Activated naive CD8-positive, alpha-beta T cell treated with anti-CD3 and anti-CD28 coated beads, Interleukin-2, amount 10 ng/mL, durations not matched to agents 7 days and 5 days (primary cell): ENCODE data around the gene WWOX. TPM values are rescaled to one million over a fixed set of nuclear protein-coding genes. Genes with fewer than 3 reads are reported as not detected.

Experiments
- ATAC-seq: fragments of 150-1000 bp; cut with Tn5 transposase; one replicate; pipeline ENCODE4 v1.10.0; 2021; ENCODE audit warnings: low read depth, moderate library complexity
- POLR2A ChIA-PET: fragments of 350-600 bp; sonication (Branson Sonifier 250); formaldehyde crosslinking; loops from one replicate; lab custom pipeline; 2021; ENCODE audit warnings: antibody characterized with exemption; lab: Charles Lee
- DNase-seq: peaks from one replicate; pipeline ENCODE4 v3.0.0; 2021
- H3K27ac Mint-ChIP-seq: one replicate; pipeline ENCODE4 v1.8.0; 2022; ENCODE audit warnings: mild to moderate bottlenecking, mixed read lengths
- H3K27me3 Mint-ChIP-seq: one replicate; pipeline ENCODE4 v1.8.0; 2022; ENCODE audit warnings: mild to moderate bottlenecking, moderate library complexity, mixed read lengths
- H3K36me3 Mint-ChIP-seq: one replicate; pipeline ENCODE4 v1.8.0; 2021; ENCODE audit warnings: mild to moderate bottlenecking, mixed read lengths
- H3K4me1 Mint-ChIP-seq: one replicate; pipeline ENCODE4 v1.8.0; 2021; ENCODE audit warnings: mixed read lengths
- H3K4me3 Mint-ChIP-seq: one replicate; pipeline ENCODE4 v1.8.0; 2022; ENCODE audit warnings: mild to moderate bottlenecking, moderate library complexity, mixed read lengths
- H3K9me3 Mint-ChIP-seq: one replicate; pipeline ENCODE4 v1.8.0; 2021; ENCODE audit warnings: mixed read lengths
- total RNA-seq, 2 experiments: library from RNA; stranded (reverse); gene quantifications; one replicate each; pipeline ENCODE4 v1.2.3, GENCODE V29; 2021

The WWOX gene
- total RNA-seq, 2 experiments from 2014 or later: 26.8 to 27.7 TPM

GRCh38 chr16:78969721-78970120 lies 870.3 kb downstream of the WWOX start:
- POLR2A ChIA-PET: no interaction called here
- Mint-ChIP-seq H3K27me3 (no peaks in the 10 kb centered on the region), H3K4me3 (no peak overlapping the region), H3K4me1 (no peaks in the 10 kb centered on the region), H3K27ac (no peak overlapping the region), H3K9me3 (peaks cover 4% of the 10 kb centered on the region), H3K36me3 (no peaks in the 10 kb centered on the region)
- ATAC-seq (no peak), DNase-seq (no peak)

GRCh38 chr16:78970650-78971049 lies 871.2 kb downstream of the WWOX start:
- no peak overlapping the region for H3K4me3 Mint-ChIP-seq
- H3K4me1 Mint-ChIP-seq: no peaks in the 10 kb centered on the region
- DNase-seq (no peak), ATAC-seq (no peak)
- no peaks in the 10 kb centered on the region for H3K27me3 Mint-ChIP-seq
- POLR2A ChIA-PET: no interaction called here
- no peak overlapping the region for H3K27ac Mint-ChIP-seq
- H3K36me3 Mint-ChIP-seq: no peaks in the 10 kb centered on the region
- peaks cover 2% of the 10 kb centered on the region for H3K9me3 Mint-ChIP-seq

GRCh38 chr16:78972006-78972405 lies 872.6 kb downstream of the WWOX start:
- no peaks in the 10 kb centered on the region for H3K27me3 Mint-ChIP-seq
- H3K27ac Mint-ChIP-seq: no peak overlapping the region
- no peaks in the 10 kb centered on the region for H3K9me3 Mint-ChIP-seq
- H3K4me1 Mint-ChIP-seq: no peaks in the 10 kb centered on the region
- POLR2A ChIA-PET: no interaction called here
- H3K4me3 Mint-ChIP-seq: no peak overlapping the region
- H3K36me3 Mint-ChIP-seq: no peaks in the 10 kb centered on the region
- ATAC-seq (no peak), DNase-seq (no peak)

DNA sequence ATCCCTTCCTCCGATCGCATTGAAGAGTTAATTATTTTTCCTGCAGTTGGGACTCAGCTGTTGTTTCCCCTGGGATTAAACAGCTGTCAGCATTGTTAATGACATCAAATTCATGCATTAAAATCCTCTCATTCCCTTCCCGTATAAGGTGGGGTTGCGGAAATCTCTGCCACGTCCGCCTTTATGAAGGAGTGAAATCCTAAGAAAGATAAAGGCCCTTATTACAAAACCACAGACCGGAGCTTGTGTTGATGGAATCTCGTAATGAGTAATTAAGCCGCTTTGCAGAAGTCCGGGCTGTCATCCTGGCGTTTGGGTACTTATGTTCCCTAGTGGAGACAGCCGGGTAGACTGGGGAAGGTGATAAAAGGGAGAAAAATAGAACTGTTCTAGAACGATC lies 873.5 kb downstream of the WWOX start:
- POLR2A ChIA-PET: no interaction called here
- ATAC-seq (no peak), DNase-seq (no peak)
- H3K27ac Mint-ChIP-seq: no peak overlapping the region
- H3K9me3 Mint-ChIP-seq: no peaks in the 10 kb centered on the region
- no peaks in the 10 kb centered on the region for H3K27me3 Mint-ChIP-seq
- H3K36me3 Mint-ChIP-seq: no peaks in the 10 kb centered on the region
- H3K4me3 Mint-ChIP-seq: no peak overlapping the region
- H3K4me1 Mint-ChIP-seq: no peaks in the 10 kb centered on the region

DNA sequence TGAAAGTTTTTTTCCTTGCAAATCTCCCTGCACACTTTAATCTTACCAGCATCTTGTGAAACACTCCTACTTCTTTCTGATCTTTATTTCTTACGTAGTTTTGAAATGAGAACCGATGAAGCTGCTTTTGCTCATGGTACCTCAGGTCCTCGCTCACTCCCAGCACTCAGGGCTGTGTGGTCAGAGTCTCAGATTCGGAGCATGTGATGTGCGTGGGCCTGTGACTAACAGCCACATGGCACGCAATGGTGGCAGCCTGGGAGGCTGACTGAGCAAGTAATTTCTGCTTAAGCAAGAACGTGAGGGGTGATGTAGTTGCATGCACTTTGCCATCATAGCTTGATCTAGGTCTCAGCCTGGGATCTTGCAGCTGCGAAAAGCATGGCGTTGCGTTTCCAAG lies 876.8 kb downstream of the WWOX start:
- no peak for ATAC-seq
- Mint-ChIP-seq H3K27ac (no peak overlapping the region), H3K27me3 (no peaks in the 10 kb centered on the region)

GRCh38 chr16:78980825-78981224 lies 881.4 kb downstream of the WWOX start:
- ATAC-seq: no peak
- Mint-ChIP-seq H3K9me3 (peaks cover 2% of the 10 kb centered on the region), H3K27me3 (no peaks in the 10 kb centered on the region), H3K36me3 (no peaks in the 10 kb centered on the region), H3K4me1 (no peaks in the 10 kb centered on the region), H3K27ac (no peak overlapping the region), H3K4me3 (no peak overlapping the region)
- DNase-seq: no peak
- POLR2A ChIA-PET: no interaction called here

More for the DNA sequence above, 876.8 kb downstream of the WWOX start:
- Mint-ChIP-seq H3K9me3 (peaks cover 2% of the 10 kb centered on the region), H3K4me3 (no peak overlapping the region), H3K4me1 (no peaks in the 10 kb centered on the region), H3K36me3 (no peaks in the 10 kb centered on the region)
- POLR2A ChIA-PET: no interaction called here
- no peak for DNase-seq

DNA sequence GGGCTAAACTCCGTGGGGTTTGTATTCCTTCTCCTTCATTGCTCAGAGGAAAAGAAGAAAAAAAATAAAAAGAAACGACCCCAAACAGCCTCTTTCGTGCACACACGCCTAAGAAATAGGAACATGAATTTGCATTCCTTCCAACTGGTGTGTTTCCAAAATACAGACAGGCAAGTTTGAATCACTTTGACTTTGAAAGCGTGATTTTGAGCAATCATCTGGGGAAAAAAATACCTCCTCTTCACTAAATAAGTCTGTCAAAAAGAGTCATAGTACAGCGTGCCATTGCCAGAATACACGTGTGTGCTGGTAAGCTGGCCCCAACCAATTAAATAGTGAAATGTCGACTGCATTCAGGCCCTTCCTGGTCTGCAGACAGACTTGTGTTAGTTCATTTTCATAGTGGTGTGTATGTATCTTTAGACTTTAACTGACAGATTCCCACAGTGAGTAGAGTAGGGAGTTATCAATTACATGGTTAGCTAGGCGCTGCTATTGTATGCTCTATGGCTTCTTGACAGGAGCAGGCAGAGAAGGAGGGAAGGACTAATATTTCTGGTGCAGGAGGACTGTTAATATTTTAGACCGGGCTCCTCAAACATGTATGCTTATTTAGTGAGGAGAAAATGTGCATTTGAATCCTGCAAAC lies 882.8 kb downstream of the WWOX start:
- no peaks in the 10 kb centered on the region for H3K27me3 Mint-ChIP-seq
- H3K27ac Mint-ChIP-seq: no peak overlapping the region
- no peaks in the 10 kb centered on the region for H3K36me3 Mint-ChIP-seq
- H3K9me3 Mint-ChIP-seq: peaks cover 2% of the 10 kb centered on the region
- no peaks in the 10 kb centered on the region for H3K4me1 Mint-ChIP-seq
- no peak for ATAC-seq
- POLR2A ChIA-PET: no interaction called here
- H3K4me3 Mint-ChIP-seq: no peak overlapping the region
- no peak for DNase-seq

DNA sequence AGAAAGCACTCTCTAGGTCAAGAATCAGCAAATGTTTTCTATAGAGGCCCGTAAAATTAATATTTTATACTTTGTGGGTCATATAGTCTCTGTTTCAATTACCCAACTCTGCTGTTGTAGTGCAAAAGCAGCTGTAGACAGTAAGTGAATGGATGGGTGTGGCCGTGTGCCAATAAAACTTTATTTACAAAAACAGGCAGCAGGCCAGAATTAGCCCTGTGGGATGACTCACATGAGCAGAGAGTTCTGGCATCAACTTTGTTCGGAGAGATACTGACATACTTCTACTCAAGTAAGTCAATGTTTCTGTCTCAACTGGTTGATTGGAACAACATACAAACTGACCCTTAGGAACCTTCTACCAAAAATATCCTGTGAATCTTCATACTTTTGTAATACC lies 884.9 kb downstream of the WWOX start:
- DNase-seq (no peak), ATAC-seq (no peak)
- no peaks in the 10 kb centered on the region for H3K27me3 Mint-ChIP-seq
- no peak overlapping the region for H3K27ac Mint-ChIP-seq
- no peaks in the 10 kb centered on the region for H3K4me1 Mint-ChIP-seq
- H3K4me3 Mint-ChIP-seq: no peak overlapping the region
- no peaks in the 10 kb centered on the region for H3K36me3 Mint-ChIP-seq
- POLR2A ChIA-PET: no interaction called here
- H3K9me3 Mint-ChIP-seq: peaks cover 1% of the 10 kb centered on the region

DNA sequence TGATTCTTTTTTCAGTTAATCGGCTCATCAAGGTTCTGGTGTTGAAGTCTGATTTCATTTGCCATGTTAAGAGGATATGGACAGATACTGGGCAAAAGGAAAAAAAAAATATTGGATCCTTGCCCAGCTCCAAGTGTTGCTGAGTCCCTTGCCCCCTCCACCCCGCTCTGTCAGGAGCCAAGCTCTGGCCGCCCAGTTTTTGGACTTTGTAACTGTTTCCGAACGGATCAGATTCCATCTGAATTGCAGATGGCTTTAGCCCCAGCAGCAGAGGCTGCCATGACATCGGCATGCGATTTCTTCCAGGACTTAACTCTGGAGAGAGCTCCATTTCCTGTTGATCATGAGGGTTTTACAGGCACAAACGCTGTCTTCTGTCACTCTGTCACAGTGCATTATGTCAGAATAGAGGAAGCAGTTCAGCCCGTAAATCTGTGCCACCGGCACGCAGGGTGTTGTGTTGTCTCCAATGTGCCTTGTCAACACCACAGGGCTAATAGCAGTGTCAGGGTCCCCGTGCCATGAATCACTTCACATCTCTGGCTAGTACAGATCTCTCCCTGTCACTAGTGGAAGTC lies 885.5 kb downstream of the WWOX start:
- POLR2A ChIA-PET: no interaction called here

DNA sequence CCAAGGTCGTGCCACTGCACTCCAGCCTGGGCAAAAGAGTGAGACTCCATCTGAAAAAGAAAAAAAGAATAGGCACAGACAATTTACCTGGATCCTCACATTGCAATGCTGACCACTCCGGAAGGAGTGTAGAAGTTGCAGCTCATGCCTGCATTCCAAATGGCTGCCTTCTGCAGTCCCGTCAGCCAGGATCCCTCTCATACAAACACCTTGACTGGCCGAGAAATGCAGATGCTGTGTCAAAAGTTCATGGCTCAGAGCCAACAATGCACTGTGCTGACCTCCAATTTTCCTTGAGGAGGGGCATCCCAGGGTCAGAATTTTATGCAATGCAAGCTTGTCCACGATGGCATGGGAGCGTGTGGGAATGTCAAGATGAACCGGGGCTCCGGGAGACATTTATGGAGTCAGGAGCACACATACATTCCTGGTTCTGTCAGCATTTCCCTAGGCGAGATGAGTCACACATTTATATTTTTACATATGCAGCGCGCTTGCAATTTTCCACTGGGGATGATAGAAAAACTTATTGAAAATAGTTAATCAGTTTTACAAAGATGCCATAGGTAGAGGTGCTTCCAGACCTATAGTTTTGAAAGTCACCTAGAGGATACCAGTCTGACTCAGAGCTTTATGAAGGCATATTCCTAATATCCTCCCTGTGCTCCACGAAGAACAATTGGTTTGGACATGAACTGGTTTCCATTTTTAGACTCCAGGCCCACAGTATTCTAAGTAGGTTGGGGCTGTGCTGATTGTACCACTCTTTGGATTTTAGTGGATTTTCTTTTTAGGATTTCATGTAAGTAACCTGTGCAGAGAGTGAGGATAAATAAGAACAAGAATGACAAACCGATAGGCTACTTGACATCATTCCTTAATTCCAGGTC lies 886.5 kb downstream of the WWOX start:
- DNase-seq: no peak
- POLR2A ChIA-PET: no interaction called here
- Mint-ChIP-seq H3K27ac (no peak overlapping the region), H3K4me3 (no peak overlapping the region), H3K4me1 (no peaks in the 10 kb centered on the region), H3K9me3 (no peaks in the 10 kb centered on the region), H3K36me3 (no peaks in the 10 kb centered on the region), H3K27me3 (no peaks in the 10 kb centered on the region)
- ATAC-seq: no peak

More for the DNA sequence above, 885.5 kb downstream of the WWOX start:
- no peaks in the 10 kb centered on the region for H3K27me3 Mint-ChIP-seq
- no peak overlapping the region for H3K27ac Mint-ChIP-seq
- DNase-seq: no peak
- no peaks in the 10 kb centered on the region for H3K9me3 Mint-ChIP-seq
- ATAC-seq: no peak
- H3K4me3 Mint-ChIP-seq: no peak overlapping the region
- no peaks in the 10 kb centered on the region for H3K4me1 Mint-ChIP-seq
- H3K36me3 Mint-ChIP-seq: no peaks in the 10 kb centered on the region

- H3K27me3 Mint-ChIP-seq: no peaks in the 10 kb centered on the region
- no peaks in the 10 kb centered on the region for H3K9me3 Mint-ChIP-seq
- H3K36me3 Mint-ChIP-seq: no peaks in the 10 kb centered on the region
- ATAC-seq (no peak), DNase-seq (no peak)
- no peak overlapping the region for H3K4me3 Mint-ChIP-seq
- H3K27ac Mint-ChIP-seq: no peak overlapping the region
- H3K4me1 Mint-ChIP-seq: no peaks in the 10 kb centered on the region
- POLR2A ChIA-PET: no interaction called here
These were observed 888.2 kb downstream of the WWOX start for GRCh38 chr16:78987666-78988065.

DNA sequence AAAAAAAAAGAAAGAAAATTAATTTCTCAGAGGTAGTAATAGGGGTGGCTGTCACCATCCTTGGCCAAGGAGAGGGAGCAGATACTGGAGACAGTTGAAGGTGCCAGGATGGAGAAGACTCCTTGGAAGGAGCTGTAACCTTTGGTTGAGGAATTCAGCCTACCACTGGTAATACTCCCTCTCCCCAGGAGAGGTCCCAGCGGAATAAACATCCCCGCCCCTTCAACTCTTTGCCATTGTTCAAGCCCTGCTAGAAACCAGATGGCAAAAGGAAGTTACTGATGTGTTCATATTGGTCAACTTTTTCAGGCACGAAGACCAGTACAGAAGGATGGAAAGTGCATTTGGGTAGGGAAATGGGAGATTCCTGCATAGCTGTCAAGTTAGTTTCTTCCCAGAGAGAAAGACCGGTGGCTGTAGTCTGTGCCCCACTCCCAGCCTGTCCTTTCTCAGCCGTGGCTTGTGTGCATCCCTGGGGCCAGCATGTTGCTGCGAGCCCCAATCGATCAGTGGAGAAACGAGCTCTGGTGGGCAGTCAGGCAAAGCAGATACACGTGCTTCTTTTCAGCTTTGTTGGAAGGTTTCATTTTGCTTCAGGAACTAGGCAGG lies 889.0 kb downstream of the WWOX start:
- Mint-ChIP-seq H3K9me3 (no peaks in the 10 kb centered on the region), H3K27ac (no peak overlapping the region), H3K4me3 (no peak overlapping the region), H3K27me3 (no peaks in the 10 kb centered on the region), H3K4me1 (no peaks in the 10 kb centered on the region), H3K36me3 (no peaks in the 10 kb centered on the region)
- POLR2A ChIA-PET: no interaction called here
- no peak for ATAC-seq
- no peak for DNase-seq

- POLR2A ChIA-PET: no interaction called here
- no peak for DNase-seq
- no peaks in the 10 kb centered on the region for H3K36me3 Mint-ChIP-seq
- H3K27me3 Mint-ChIP-seq: no peaks in the 10 kb centered on the region
- H3K9me3 Mint-ChIP-seq: no peaks in the 10 kb centered on the region
- no peak overlapping the region for H3K27ac Mint-ChIP-seq
- no peak overlapping the region for H3K4me3 Mint-ChIP-seq
- no peak for ATAC-seq
- no peaks in the 10 kb centered on the region for H3K4me1 Mint-ChIP-seq
These were observed 890.9 kb downstream of the WWOX start for GRCh38 chr16:78990309-78990701.
